ENCODE data around the gene HSD17B11. TPM values are rescaled to one million over a fixed set of nuclear protein-coding genes. Genes with fewer than 3 reads are reported as not detected.
A peak's percentile ranks its signal among the peaks of the same experiment; 100 is the strongest.
"Not testable (repeated sequence)": the region's sequence is repeated elsewhere in the genome, so short reads cannot be mapped to it uniquely, and the experiment has no call there.

Gene HSD17B11
- total RNA-seq, 4 donors from 2014 or later: 62.0 to 142 (median 105) TPM

DNA sequence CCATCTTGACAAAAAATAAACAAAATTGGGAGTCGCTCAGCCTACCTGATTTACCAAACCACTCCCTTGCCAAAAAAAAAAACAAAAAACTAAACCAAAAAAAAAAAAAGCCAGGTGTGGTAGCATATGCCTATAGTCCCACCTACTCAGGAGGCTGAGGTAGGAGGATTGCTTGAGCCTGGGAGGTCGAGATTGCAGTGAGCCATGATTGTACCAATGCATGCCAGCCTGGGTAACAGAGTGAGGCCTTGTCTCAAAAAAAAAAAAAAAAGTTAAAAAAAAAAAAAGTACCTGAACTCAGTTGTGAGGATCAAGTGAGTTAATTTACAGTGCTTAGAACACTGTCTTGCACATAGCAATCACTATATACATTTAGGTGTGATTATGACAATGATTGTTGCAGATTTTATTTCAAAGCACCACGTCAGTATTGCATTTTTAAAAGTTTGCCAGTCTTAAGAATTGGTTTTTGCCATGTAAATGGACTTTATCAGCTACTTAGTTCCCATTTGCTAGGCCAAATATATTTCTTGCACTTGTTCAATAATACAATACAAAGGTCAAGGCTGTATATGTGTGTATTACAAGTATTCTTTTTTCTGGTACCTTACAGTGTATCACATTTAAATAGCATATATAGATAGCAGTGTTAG lies 36.0 kb upstream of the HSD17B11 start:
- no peak for DNase-seq
- H3K9me3 ChIP-seq: no peaks in the 10 kb centered on the region
- no peaks in the 10 kb centered on the region for H3K4me1 ChIP-seq
- no peak overlapping the region for H3K4me3 ChIP-seq
- H3K36me3 ChIP-seq: no peaks in the 10 kb centered on the region
- no peak for TF ChIP-seq POLR2A (IDR thresholded peaks at IDR 0.05)
- no peak for TF ChIP-seq CTCF (IDR thresholded peaks at IDR 0.05)
- no peaks in the 10 kb centered on the region for H3K27me3 ChIP-seq
- H3K27ac ChIP-seq: no peak overlapping the region
- intact Hi-C loops (cut with DNase I; ENCODE audit: low total_unique reads): no loop called here

GRCh38 chr4:87425711-87426110 lies 34.7 kb upstream of the HSD17B11 start:
- no peaks in the 10 kb centered on the region for H3K27me3 ChIP-seq
- no peaks in the 10 kb centered on the region for H3K9me3 ChIP-seq
- DNase-seq: no peak
- H3K4me1 ChIP-seq: no peaks in the 10 kb centered on the region
- no peaks in the 10 kb centered on the region for H3K36me3 ChIP-seq
- H3K27ac ChIP-seq: no peak overlapping the region
- intact Hi-C loops (cut with DNase I; ENCODE audit: low total_unique reads): no loop called here
- no peak overlapping the region for H3K4me3 ChIP-seq
- no peak for TF ChIP-seq POLR2A (IDR thresholded peaks at IDR 0.05)
- no peak for TF ChIP-seq CTCF (IDR thresholded peaks at IDR 0.05)

DNA sequence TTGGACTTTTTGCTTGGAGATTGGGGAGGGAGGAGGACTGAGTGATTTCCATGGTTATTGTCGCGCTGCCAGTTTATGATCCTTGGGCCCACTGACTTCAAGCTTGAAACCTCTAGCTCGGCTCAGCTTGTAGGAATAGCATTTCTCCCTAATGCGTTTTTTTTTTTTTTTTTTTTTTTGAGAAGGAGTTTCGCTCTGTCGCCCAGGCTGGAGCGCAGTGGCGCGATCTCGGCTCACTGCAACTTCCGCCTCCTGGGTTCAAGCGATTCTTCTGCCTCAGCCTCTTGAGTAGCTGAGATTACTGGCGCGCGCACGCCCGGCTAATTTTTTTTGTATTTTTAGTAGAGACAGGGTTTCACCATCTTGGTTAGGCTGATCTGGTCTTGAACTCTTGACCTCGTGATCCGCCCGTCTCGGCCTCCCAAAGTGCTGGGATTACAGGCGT lies 33.1 kb upstream of the HSD17B11 start:
- intact Hi-C loops (cut with DNase I; ENCODE audit: low total_unique reads); H3K36me3 ChIP-seq; H3K9me3 ChIP-seq; DNase-seq; H3K27me3 ChIP-seq; H3K4me1 ChIP-seq: not testable (repeated sequence)
- Histone ChIP-seq H3K27ac (peak overlapping the region; percentile 94 to 96), H3K4me3 (peak overlapping the region in 1 of 2 donors; percentile 70)

DNA sequence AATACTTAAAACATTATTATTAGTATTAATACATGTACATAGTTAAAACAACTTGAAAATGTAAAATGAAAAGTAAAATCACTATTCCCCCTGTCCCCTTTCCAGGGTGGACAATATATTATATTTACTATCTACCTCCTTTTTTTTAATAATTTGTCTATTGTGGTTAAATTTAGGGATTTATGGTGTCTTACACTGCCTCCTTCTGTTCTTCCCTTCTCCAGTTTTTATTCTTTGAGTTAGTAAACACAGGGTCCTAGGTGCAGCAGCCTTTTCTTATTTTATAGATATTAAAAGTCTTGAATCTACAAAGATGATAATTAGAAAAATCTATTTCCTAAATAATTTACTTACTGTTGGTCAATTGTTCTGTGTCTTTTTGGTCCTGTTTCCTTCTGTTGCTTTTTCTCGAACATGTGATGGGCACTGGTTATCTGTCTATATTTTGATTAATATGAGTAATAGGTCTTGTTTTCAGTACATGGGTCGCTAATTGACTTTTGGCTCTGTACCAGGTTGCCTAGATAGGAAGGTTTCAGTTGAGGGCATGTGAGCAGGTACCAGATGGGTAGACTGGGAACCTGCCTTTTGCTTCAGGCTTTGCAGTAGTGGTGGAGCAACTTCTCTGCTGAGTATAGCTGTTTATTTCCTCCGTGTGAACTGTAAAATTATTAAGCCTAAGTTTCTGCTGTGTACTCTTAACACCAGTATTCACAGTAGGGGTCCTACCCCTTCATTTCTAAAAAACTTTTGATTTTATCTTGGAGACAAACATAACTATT lies 32.5 kb upstream of the HSD17B11 start:
- DNase-seq: no peak
- H3K9me3 ChIP-seq: no peaks in the 10 kb centered on the region
- TF ChIP-seq CTCF (IDR thresholded peaks at IDR 0.05) (peak in 1 of 4 experiments; percentile 15), POLR2A (IDR thresholded peaks at IDR 0.05) (no peak)
- intact Hi-C loops (cut with DNase I; ENCODE audit: low total_unique reads): no loop called here
- H3K4me1 ChIP-seq: no peaks in the 10 kb centered on the region
- no peaks in the 10 kb centered on the region for H3K27me3 ChIP-seq
- peak overlapping the region; percentile 70 to 86 for H3K4me3 ChIP-seq
- no peaks in the 10 kb centered on the region for H3K36me3 ChIP-seq
- H3K27ac ChIP-seq: peak overlapping the region; percentile 94 to 96

DNA sequence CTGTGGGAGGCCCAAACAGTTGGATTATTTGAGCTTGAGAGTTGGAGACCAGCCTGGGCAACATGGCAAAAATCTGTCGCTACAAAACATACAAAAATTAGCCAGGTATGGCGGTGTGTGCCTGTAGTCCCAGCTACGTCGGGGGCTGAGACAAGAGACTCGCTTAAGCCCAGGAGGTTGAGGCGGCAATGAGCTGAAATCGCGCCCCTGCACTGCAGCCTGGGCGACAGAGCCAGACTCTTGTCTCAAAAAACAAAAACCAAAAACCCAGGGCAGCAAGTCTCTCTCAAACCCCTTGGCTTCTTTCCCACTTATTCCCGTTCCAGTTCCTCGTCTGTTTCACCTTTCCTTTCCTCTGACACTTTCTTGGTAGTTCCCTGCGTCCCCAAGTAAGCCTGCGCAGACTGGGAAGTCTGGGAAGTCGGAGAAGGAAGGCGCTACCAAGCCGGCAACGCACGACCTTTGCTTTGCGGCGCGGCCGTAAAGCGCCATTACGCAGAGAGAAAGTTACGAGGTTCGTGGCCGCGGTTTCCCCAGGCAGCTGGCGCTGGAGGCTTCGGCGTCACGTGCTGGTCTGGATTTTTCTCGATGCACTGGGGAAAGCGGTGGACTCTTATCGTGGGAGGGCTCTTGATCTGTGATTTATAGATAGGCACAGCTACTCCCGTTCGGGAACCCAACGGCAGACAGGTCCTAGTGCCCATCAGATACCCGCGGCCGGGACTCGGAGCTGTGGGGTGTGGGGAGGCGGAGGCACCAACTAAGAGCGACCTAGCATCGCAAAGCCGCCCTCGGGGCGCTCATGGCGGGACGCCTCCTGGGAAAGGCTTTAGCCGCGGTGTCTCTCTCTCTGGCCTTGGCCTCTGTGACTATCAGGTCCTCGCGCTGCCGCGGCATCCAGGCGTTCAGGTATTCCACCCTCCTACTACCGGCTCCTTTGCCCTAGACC lies 31.4 kb upstream of the HSD17B11 start, which contains the start of gene NUDT9:
TSS of gene NUDT9 (plus strand) at position 470 of the 949 bp plus-strand sequence. CDS start at position 803, 333 bp downstream.
- peak; percentile 69 to 83 for TF ChIP-seq POLR2A (IDR thresholded peaks at IDR 0.05)
- peak in 2 of 4 experiments; percentile 4 to 7 for TF ChIP-seq CTCF (IDR thresholded peaks at IDR 0.05)
- Histone ChIP-seq H3K4me1 (no peaks in the 10 kb centered on the region), H3K9me3 (no peaks in the 10 kb centered on the region), H3K4me3 (peak within 1 kb of the TSS; percentile 70 to 86), H3K27me3 (no peaks in the 10 kb centered on the region), H3K36me3 (no peaks in the 10 kb centered on the region), H3K27ac (peak within 1 kb of the TSS; percentile 94 to 96)
- DNase-seq: peak; percentile 97
- intact Hi-C loops (cut with DNase I; ENCODE audit: low total_unique reads): no loop called here
